Measurements from ENCODE around the gene PTPRJ. TPM values are rescaled to one million over a fixed set of nuclear protein-coding genes. Genes with fewer than 3 reads are reported as not detected.

PTPRJ gene
- total and polyA plus RNA-seq, 4 donors: 2.0 to 20.1 (median 8.5) TPM

GRCh38 chr11:47997063-47998053 lies 17.0 kb downstream of the PTPRJ start:
- H3K4me1 ChIP-seq (ENCODE audit: control insufficient read depth in 1 of 2, insufficient read depth in 2 of 2, low read length in 2 of 2): no peaks in the 10 kb centered on the region
- no peak for DNase-seq

GRCh38 chr11:47998345-47998732 lies 18.0 kb downstream of the PTPRJ start:
- no peaks in the 10 kb centered on the region for H3K36me3 ChIP-seq (ENCODE audit: control insufficient read depth in 1 of 2, insufficient read depth in 2 of 2, low read length in 1 of 2)
- no peaks in the 10 kb centered on the region for H3K9me3 ChIP-seq (ENCODE audit: control insufficient read depth, low read length)
- DNase-seq (no peak), ATAC-seq (ENCODE audit: low FRiP score) (no peak)
- no peaks in the 10 kb centered on the region for H3K4me1 ChIP-seq (ENCODE audit: control insufficient read depth in 1 of 2, insufficient read depth in 2 of 2, low read length in 2 of 2)
- intact Hi-C loops (cut with DNase I): no loop called here
- H3K27me3 ChIP-seq (ENCODE audit: control insufficient read depth in 1 of 2, insufficient read depth in 2 of 2, low read length in 1 of 2): no peaks in the 10 kb centered on the region
- no peak overlapping the region for H3K4me3 ChIP-seq (ENCODE audit: low read length in 2 of 2)
- 94 to 99% methylated on average over 5 of the region's 5 CpGs for WGBS, 2 donors
- no peak overlapping the region for H3K27ac ChIP-seq (ENCODE audit: low read depth in 1 of 2, low read length in 2 of 2)

More at GRCh38 chr11:47997063-47998053, 17.0 kb downstream of the PTPRJ start:
- H3K36me3 ChIP-seq (ENCODE audit: control insufficient read depth in 1 of 2, insufficient read depth in 2 of 2, low read length in 1 of 2): no peaks in the 10 kb centered on the region
- no peaks in the 10 kb centered on the region for H3K27me3 ChIP-seq (ENCODE audit: control insufficient read depth in 1 of 2, insufficient read depth in 2 of 2, low read length in 1 of 2)
- WGBS, 2 donors: 86 to 89% methylated on average over 15 of the region's 15 CpGs
- intact Hi-C loops (cut with DNase I): no loop called here
- no peak overlapping the region for H3K4me3 ChIP-seq (ENCODE audit: low read length in 2 of 2)
- H3K9me3 ChIP-seq (ENCODE audit: control insufficient read depth, low read length): no peaks in the 10 kb centered on the region
- ATAC-seq (ENCODE audit: low FRiP score): no peak
- no peak overlapping the region for H3K27ac ChIP-seq (ENCODE audit: low read depth in 1 of 2, low read length in 2 of 2)

- no peak overlapping the region for H3K4me3 ChIP-seq (ENCODE audit: low read length in 2 of 2)
- ATAC-seq (ENCODE audit: low FRiP score) (no peak), DNase-seq (no peak)
- no peak overlapping the region for H3K27ac ChIP-seq (ENCODE audit: low read depth in 1 of 2, low read length in 2 of 2)
- H3K27me3 ChIP-seq (ENCODE audit: control insufficient read depth in 1 of 2, insufficient read depth in 2 of 2, low read length in 1 of 2): no peaks in the 10 kb centered on the region
- H3K4me1 ChIP-seq (ENCODE audit: control insufficient read depth in 1 of 2, insufficient read depth in 2 of 2, low read length in 2 of 2): no peaks in the 10 kb centered on the region
- WGBS, 2 donors: 72 to 74% methylated on average over 2 of the region's 2 CpGs
- no peaks in the 10 kb centered on the region for H3K9me3 ChIP-seq (ENCODE audit: control insufficient read depth, low read length)
- no peaks in the 10 kb centered on the region for H3K36me3 ChIP-seq (ENCODE audit: control insufficient read depth in 1 of 2, insufficient read depth in 2 of 2, low read length in 1 of 2)
- intact Hi-C loops (cut with DNase I): no loop called here
Measured at GRCh38 chr11:47998733-47999359, 18.5 kb downstream of the PTPRJ start.

GRCh38 chr11:48000432-48000831 lies 20.1 kb downstream of the PTPRJ start:
- Histone ChIP-seq H3K9me3 (ENCODE audit: control insufficient read depth, low read length) (no peaks in the 10 kb centered on the region), H3K4me1 (ENCODE audit: control insufficient read depth in 1 of 2, insufficient read depth in 2 of 2, low read length in 2 of 2) (no peaks in the 10 kb centered on the region), H3K27me3 (ENCODE audit: control insufficient read depth in 1 of 2, insufficient read depth in 2 of 2, low read length in 1 of 2) (no peaks in the 10 kb centered on the region), H3K4me3 (ENCODE audit: low read length in 2 of 2) (no peak overlapping the region), H3K36me3 (ENCODE audit: control insufficient read depth in 1 of 2, insufficient read depth in 2 of 2, low read length in 1 of 2) (no peaks in the 10 kb centered on the region), H3K27ac (ENCODE audit: low read depth in 1 of 2, low read length in 2 of 2) (no peak overlapping the region)
- whole genome bisulfite sequencing, 2 donors: 95% methylated on average over 5 of the region's 5 CpGs
- intact Hi-C loops (cut with DNase I): no loop called here
- DNase-seq (peak in 1 of 2 donors; percentile 20), ATAC-seq (ENCODE audit: low FRiP score) (no peak)

- Histone ChIP-seq H3K9me3 (ENCODE audit: control insufficient read depth, low read length) (no peaks in the 10 kb centered on the region), H3K27ac (ENCODE audit: low read depth in 1 of 2, low read length in 2 of 2) (no peak overlapping the region), H3K4me3 (ENCODE audit: low read length in 2 of 2) (no peak overlapping the region), H3K4me1 (ENCODE audit: control insufficient read depth in 1 of 2, insufficient read depth in 2 of 2, low read length in 2 of 2) (peaks cover 4 to 6% of the 10 kb centered on the region in 2 donors), H3K36me3 (ENCODE audit: control insufficient read depth in 1 of 2, insufficient read depth in 2 of 2, low read length in 1 of 2) (no peaks in the 10 kb centered on the region), H3K27me3 (ENCODE audit: control insufficient read depth in 1 of 2, insufficient read depth in 2 of 2, low read length in 1 of 2) (no peaks in the 10 kb centered on the region)
- DNase-seq (peak in 1 of 2 donors; percentile 51), ATAC-seq (ENCODE audit: low FRiP score) (peak; percentile 28)
- intact Hi-C loops (cut with DNase I): no loop called here
- WGBS, 2 donors: 64 to 73% methylated on average over 2 of the region's 2 CpGs
Measured at GRCh38 chr11:48001438-48002021, 21.2 kb downstream of the PTPRJ start.

GRCh38 chr11:48002561-48002960 lies 22.2 kb downstream of the PTPRJ start:
- Histone ChIP-seq H3K9me3 (ENCODE audit: control insufficient read depth, low read length) (no peaks in the 10 kb centered on the region), H3K4me3 (ENCODE audit: low read length in 2 of 2) (no peak overlapping the region), H3K36me3 (ENCODE audit: control insufficient read depth in 1 of 2, insufficient read depth in 2 of 2, low read length in 1 of 2) (no peaks in the 10 kb centered on the region), H3K27me3 (ENCODE audit: control insufficient read depth in 1 of 2, insufficient read depth in 2 of 2, low read length in 1 of 2) (no peaks in the 10 kb centered on the region), H3K27ac (ENCODE audit: low read depth in 1 of 2, low read length in 2 of 2) (no peak overlapping the region), H3K4me1 (ENCODE audit: control insufficient read depth in 1 of 2, insufficient read depth in 2 of 2, low read length in 2 of 2) (peaks cover 4 to 6% of the 10 kb centered on the region in 2 donors)
- DNase-seq: peak in 1 of 2 donors; percentile 39
- ATAC-seq (ENCODE audit: low FRiP score): no peak
- intact Hi-C loops (cut with DNase I): no loop called here
- WGBS, 2 donors: 85 to 87% methylated on average over 4 of the region's 4 CpGs

GRCh38 chr11:48003926-48004325 lies 23.6 kb downstream of the PTPRJ start:
- WGBS, 2 donors: 39 to 53% methylated on average over 2 of the region's 2 CpGs
- intact Hi-C loops (cut with DNase I): no loop called here
- Histone ChIP-seq H3K27me3 (ENCODE audit: control insufficient read depth in 1 of 2, insufficient read depth in 2 of 2, low read length in 1 of 2) (no peaks in the 10 kb centered on the region), H3K36me3 (ENCODE audit: control insufficient read depth in 1 of 2, insufficient read depth in 2 of 2, low read length in 1 of 2) (no peaks in the 10 kb centered on the region), H3K27ac (ENCODE audit: low read depth in 1 of 2, low read length in 2 of 2) (no peak overlapping the region), H3K4me1 (ENCODE audit: control insufficient read depth in 1 of 2, insufficient read depth in 2 of 2, low read length in 2 of 2) (peaks cover 4 to 6% of the 10 kb centered on the region in 2 donors), H3K4me3 (ENCODE audit: low read length in 2 of 2) (no peak overlapping the region), H3K9me3 (ENCODE audit: control insufficient read depth, low read length) (no peaks in the 10 kb centered on the region)
- no peak for DNase-seq
- no peak for ATAC-seq (ENCODE audit: low FRiP score)

GRCh38 chr11:48004456-48004855 lies 24.1 kb downstream of the PTPRJ start:
- ATAC-seq (ENCODE audit: low FRiP score) (no peak), DNase-seq (peak in 1 of 2 donors; percentile 30)
- Histone ChIP-seq H3K27ac (ENCODE audit: low read depth in 1 of 2, low read length in 2 of 2) (no peak overlapping the region), H3K4me3 (ENCODE audit: low read length in 2 of 2) (no peak overlapping the region), H3K9me3 (ENCODE audit: control insufficient read depth, low read length) (no peaks in the 10 kb centered on the region), H3K4me1 (ENCODE audit: control insufficient read depth in 1 of 2, insufficient read depth in 2 of 2, low read length in 2 of 2) (peaks cover 4 to 6% of the 10 kb centered on the region in 2 donors), H3K36me3 (ENCODE audit: control insufficient read depth in 1 of 2, insufficient read depth in 2 of 2, low read length in 1 of 2) (no peaks in the 10 kb centered on the region), H3K27me3 (ENCODE audit: control insufficient read depth in 1 of 2, insufficient read depth in 2 of 2, low read length in 1 of 2) (no peaks in the 10 kb centered on the region)
- intact Hi-C loops (cut with DNase I): no loop called here
- 88 to 93% methylated on average over 2 of the region's 2 CpGs for WGBS, 2 donors
